ENCODE data around the gene FAM227B. TPM values are rescaled to one million over a fixed set of nuclear protein-coding genes. Genes with fewer than 3 reads are reported as not detected.

FAM227B gene
- total and polyA plus RNA-seq, 2 of the 13 experiments (the other 11 are each of a cell fraction or from before 2014, with no cell fraction given) = 1.9 to 2.6 TPM

GRCh38 chr15:49620658-49621368 lies at the start of gene FAM227B, which contains the start of gene DTWD1 (continued):
- TF ChIP-seq POGK (CRISPR knock-in tag; conservative IDR thresholded peaks at IDR 0.05) = peak; percentile 98
- TF ChIP-seq ZNF232 (CRISPR knock-in tag; IDR thresholded peaks at IDR 0.05; ENCODE audit: borderline replicate concordance) = peak; percentile 89
- no peak for TF ChIP-seq ELK4 (CRISPR knock-in tag; IDR thresholded peaks at IDR 0.05; ENCODE audit: borderline replicate concordance)
- TF ChIP-seq NR0B2 (CRISPR knock-in tag; IDR thresholded peaks at IDR 0.05) = peak; percentile 89
- TF ChIP-seq HNRNPLL (IDR thresholded peaks at IDR 0.05; ENCODE audit: low read depth, low read length, poor library complexity, severe bottlenecking) = peak; percentile 98
- no peak for TF ChIP-seq ZNF33A (CRISPR knock-in tag; IDR thresholded peaks at IDR 0.05; ENCODE audit: borderline replicate concordance)
- no peak for TF ChIP-seq JARID2 (CRISPR knock-in tag; IDR thresholded peaks at IDR 0.05; ENCODE audit: insufficient replicate concordance)
- TF ChIP-seq SALL1 (CRISPR knock-in tag; IDR thresholded peaks at IDR 0.05) = peak; percentile 97
- TF ChIP-seq ZNF496 (CRISPR knock-in tag; IDR thresholded peaks at IDR 0.05; ENCODE audit: insufficient replicate concordance) = no peak
- peak; percentile 98 to 99 for TF ChIP-seq HMGXB4 (CRISPR knock-in tag; IDR thresholded peaks at IDR 0.05; ENCODE audit: borderline replicate concordance in 1 of 2, low read depth in 1 of 2)
- TF ChIP-seq, protein P1, sequence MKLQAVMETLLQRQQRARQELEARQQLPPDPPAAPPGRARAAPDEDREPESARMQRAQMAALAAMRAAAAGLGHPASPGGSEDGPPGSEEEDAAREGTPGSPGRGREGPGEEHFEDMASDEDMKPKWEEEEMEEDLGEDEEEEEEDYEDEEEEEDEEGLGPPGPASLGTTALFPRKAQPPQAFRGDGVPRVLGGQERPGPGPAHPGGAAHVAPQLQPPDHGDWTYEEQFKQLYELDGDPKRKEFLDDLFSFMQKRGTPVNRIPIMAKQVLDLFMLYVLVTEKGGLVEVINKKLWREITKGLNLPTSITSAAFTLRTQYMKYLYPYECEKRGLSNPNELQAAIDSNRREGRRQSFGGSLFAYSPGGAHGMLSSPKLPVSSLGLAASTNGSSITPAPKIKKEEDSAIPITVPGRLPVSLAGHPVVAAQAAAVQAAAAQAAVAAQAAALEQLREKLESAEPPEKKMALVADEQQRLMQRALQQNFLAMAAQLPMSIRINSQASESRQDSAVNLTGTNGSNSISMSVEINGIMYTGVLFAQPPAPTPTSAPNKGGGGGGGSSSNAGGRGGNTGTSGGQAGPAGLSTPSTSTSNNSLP (IDR thresholded peaks at IDR 0.05; ENCODE audit: low read depth, low read length) = peak; percentile 66; the same call in 1 of the 2 replicates
- 0 out of 2 replicates have a peak, but pooled peaks have one; percentile 84 for TF ChIP-seq ZBTB46 (CRISPR knock-in tag; IDR thresholded peaks at IDR 0.05; ENCODE audit: borderline replicate concordance)
- TF ChIP-seq ZNF761 (CRISPR knock-in tag; conservative IDR thresholded peaks at IDR 0.05) = peak; percentile 82; the same call in 1 of the 2 replicates
- TF ChIP-seq AGO1 (IDR thresholded peaks at IDR 0.05; ENCODE audit: low read depth, low read length, poor library complexity, severe bottlenecking) = no peak
- TF ChIP-seq YEATS2 (CRISPR knock-in tag; IDR thresholded peaks at IDR 0.05; ENCODE audit: borderline replicate concordance) = peak; percentile 96
- peak; percentile 97; the same call in 1 of the 2 replicates for TF ChIP-seq ZNF337 (CRISPR knock-in tag; IDR thresholded peaks at IDR 0.05; ENCODE audit: borderline replicate concordance, low read depth)
- no peak; the same call in 1 of the 2 replicates for TF ChIP-seq U2AF2 (IDR thresholded peaks at IDR 0.05; ENCODE audit: low read depth, low read length)
- TF ChIP-seq SNRNP70 (IDR thresholded peaks at IDR 0.05; ENCODE audit: low read depth, low read length) = no peak

All from HepG2 (cell line).